H4 (cell line): ENCODE data around the gene CCDC148. TPM values are rescaled to one million over a fixed set of nuclear protein-coding genes. Genes with fewer than 3 reads are reported as not detected.

Source experiments
- DNase-seq: peaks from one replicate; pipeline ENCODE4 v3.0.0-alpha.2; 2015; ENCODE audit warnings: low spot score
- total RNA-seq: library from RNA; depleted of rRNA; stranded (reverse); fragments of >200 nt; shearing (Covaris generic); gene quantifications from 2 replicates; pipeline ENCODE4 v1.2.3, GENCODE V29; 2014

The CCDC148 gene
- total RNA-seq, 1 experiment from 2014 or later, result 0.52 TPM

DNA sequence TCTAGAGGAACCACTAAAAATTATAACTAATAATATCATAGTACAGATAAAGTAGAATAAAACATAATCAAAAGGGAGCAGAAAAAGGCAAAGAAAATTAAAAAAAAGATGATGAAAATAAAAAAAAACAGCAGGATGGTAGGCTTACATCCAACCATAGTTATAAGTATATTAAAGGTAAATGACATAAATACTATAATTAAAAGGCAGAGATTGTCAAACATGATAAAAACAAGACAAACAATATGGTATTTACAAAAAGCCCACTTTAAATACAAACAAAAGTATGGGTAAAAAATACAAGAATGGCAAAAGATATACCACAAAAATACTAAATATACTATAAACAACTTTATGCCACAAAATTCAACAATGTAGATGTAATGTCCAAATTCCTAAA lies 24.4 kb downstream of the CCDC148 start:
- DNase-seq, result no peak

DNA sequence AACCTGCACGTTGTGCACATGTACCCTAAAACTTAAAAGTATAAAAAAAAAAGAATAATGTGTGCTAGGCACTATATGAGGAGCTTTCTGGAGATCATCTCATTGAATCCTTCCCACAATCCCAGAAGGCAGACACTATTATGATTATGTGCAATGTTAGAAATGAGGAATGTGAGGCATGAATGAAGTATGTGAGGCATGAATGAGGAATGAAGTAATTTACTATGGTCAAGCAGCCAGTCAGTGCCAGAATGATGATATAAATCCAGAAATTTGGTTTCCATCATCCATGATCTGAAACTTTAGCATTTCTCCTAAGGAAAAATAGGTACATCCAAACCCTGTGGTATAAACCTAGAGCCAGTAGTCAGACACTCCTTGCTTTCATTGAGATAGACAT lies 42.0 kb downstream of the CCDC148 start:
- DNase-seq, result no peak

DNA sequence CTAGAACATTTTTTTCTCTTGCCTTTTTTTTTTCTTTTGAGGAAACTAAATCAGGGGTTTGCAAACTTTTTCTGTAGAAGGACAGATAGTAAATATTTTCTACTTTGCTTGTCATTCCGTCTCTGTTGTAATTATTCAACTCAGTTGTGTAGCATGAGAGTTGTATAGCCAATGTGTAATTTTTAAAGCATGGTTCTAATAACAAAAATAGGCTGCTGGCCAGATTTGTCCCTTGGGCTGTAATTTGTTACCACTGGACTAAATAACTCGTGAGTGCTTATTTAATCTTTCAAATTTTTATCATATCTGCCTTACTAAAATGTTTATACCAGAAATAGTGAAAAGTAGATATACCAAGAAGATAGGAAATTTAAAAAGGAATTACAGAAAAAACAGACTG lies 43.0 kb downstream of the CCDC148 start:
- DNase-seq, result no peak

DNA sequence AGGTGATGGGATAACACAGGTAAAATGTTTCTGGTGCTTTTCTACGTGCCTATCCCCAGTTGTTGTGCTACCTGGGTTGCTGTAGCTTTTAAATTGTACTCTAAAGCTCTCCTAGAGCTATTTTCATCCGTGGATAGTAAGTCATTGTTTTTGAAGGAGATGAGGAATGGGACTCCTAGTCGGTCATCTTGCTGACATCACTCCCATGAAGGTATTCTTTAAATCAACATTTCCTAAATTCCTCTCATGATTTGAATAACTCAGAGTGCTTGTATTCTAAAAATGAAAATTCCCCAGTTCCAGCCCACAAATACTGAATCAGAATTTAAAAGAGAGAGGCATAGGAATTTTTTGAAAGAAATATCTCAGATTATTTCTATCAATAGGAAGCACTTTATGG lies 44.3 kb downstream of the CCDC148 start:
- no peak for DNase-seq

DNA sequence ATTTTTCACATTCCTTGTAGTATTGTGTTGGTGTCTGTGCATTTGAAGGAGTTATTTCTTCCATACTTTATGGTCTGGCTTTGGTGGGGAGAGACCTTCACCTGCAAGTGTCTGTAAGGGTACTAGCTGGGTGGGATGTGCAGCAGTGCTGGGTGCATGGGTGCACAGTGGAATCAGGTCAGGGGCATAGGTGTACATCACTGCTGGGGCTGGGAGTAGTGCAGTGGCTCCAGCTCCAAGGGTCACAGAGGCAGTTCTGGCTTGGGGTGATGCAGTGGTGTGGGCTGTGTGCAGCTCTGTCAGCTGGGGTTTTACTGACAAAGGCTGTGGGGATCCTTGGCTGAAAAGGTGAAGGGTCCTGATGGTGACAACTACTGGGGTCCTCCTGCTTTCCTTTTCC lies 44.8 kb downstream of the CCDC148 start:
- no peak for DNase-seq

DNA sequence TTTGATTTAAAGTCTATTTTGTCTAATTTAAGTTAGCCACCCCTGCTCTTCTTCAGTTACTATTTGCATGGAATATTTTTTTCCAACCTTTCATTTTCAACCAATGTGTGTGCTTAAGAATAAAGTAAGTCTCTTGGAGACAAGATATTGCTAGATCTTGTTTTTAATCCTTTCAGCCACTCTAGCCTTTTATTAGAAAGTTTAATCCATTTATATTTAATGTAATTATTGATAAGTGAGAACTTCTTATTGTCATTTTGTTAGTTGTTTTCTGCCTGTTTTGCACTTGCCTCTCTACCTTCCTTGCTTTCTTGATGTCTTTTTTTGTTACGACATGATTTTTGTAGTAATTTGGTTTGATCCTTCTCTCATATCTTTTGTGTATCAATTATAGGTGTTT lies 46.4 kb downstream of the CCDC148 start:
- no peak for DNase-seq

DNA sequence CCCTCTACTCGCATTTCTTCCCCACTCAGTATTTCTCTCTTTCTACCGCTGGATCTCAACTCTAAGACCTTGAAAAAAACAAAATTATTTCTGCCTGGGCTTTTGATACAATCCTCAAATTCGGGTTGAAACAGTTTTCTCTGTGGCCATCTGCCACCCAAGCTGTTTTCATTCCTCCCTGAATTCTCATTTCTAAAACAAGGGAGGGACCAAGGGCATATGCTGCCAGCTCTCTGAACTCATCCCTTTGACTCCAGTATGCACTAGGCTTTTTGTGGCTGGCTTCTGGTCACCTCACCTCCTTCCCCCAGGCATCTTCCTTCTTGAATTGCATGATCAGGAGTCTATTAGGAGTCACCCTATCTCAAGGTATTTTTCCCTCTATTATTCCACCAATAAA lies 49.5 kb downstream of the CCDC148 start:
- no peak for DNase-seq

DNA sequence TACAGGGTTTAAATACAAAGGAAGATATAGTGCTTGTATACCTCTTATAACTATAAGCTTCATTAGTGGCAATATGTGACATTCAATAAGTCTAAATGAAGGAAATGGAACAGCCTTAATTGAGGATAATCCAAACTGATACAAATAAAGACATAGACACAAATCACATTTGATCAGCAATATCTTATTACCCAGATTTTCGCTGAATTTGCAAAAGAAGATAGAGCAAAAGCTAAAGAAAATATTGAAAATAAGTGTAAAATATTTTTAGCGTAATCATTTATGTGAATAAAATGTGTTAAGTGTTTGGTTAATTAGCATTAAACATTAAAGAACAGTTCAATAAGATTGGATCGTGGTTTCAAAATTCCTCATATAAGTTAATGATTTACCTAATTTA lies 51.2 kb downstream of the CCDC148 start:
- DNase-seq, result no peak

DNA sequence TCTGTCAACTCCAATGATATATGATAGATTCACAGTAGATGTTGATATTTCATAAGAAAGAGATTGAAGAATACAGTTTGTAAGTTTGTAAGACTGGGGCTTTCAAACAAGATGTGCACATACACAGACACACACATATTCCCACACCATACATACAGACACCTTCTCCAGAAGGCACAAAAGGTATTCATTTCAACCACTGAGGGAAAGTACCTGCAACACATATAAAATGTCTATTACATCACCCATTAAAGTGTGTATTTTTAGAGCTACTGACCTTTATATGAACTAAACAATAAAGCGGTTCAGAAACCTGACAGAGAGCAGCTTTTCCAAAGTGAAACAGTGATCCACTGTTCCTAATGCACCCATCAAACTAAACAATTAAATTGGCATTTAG lies 53.3 kb downstream of the CCDC148 start:
- no peak for DNase-seq

DNA sequence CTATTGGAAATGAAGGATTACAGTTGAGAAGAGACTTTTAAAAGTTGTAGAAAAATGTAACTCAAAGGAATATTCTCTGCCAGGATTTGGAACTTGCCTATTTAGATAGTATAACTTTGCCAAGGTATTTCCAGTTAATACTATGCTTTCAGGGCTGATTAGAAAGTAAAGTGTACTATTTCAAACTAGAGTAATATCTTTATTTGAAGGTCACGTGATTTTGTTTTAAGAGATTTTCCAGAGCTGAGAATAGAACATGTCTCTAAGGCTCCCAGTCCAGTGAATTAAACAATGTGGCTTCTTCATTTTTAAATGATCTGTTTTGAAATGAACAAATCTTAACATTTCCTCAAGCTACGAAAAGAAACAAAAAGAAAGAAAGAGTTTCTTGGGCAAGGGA lies 53.9 kb downstream of the CCDC148 start:
- no peak for DNase-seq

DNA sequence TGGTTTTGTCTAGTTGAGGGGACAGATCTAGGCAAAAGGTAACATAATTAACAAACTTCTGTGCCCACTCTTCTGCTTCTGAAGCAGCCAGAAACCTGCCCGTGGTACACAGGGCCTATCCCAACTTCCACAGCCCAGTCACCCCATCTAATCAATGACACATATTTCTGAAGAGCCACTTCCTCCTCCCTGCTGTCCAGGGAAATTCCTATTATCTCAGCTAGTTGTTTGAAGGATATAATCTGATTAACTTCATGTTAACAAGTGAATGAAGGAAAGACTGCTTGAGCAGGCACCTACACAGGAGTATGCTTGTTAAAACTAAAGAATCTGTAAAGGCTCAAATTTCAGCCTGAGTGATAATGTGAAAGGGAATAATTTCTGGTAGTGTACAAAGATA lies 61.4 kb downstream of the CCDC148 start:
- no peak for DNase-seq

DNA sequence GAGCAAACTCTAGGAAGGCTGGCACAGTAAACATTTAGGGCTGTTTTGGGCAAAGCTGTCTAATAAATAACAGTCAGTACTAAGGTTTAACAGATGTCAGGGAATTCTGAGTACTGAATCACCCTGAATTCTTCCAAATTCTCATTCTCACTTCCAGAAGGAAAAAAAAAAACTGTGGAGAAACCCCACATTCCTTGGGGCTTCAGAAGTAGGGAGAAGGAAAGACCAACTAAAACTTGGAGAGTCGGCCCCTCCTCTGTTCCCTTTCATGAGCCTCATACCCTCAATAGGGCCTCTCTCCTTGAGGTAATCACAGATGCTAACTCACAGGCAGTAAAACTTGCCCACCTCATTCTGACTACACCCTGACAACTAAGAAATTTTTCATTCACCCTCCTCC lies 62.1 kb downstream of the CCDC148 start:
- no peak for DNase-seq

DNA sequence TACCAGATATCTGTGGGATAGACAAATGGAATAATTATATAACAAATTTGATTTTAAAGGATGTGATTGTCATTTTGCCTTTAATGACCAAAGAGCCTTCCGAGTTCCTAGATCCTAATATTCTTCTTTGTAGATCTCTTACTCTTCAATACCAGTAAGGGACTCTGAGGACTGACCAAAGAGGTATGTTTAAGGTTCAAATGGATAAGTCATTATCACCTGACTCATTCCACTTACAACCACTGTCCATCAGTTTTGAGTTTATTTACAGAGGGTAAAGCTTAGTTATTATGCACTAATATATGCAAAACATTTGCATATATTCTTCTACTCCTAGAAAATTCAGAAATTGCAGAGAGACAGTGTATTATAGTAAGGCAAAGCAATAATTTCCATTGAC lies 62.7 kb downstream of the CCDC148 start:
- no peak for DNase-seq

DNA sequence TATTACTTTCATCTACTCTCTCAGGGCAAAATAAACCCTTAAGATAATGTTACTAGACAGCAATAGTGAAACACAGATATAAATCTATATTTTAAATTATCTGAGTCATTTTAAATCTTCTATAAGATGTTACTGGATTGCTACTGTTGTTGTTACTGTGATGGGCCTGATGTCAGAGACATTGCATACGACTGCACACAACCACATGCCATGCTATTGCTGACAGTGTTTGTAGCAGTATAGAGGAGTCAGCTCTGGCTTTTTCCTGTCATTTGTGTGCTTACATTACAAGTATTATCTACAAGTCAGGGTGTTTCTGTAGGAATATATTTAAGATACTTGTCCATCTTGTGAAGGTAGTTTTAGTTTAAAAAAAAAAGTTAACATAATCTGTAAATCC lies 63.9 kb downstream of the CCDC148 start:
- DNase-seq, result no peak

DNA sequence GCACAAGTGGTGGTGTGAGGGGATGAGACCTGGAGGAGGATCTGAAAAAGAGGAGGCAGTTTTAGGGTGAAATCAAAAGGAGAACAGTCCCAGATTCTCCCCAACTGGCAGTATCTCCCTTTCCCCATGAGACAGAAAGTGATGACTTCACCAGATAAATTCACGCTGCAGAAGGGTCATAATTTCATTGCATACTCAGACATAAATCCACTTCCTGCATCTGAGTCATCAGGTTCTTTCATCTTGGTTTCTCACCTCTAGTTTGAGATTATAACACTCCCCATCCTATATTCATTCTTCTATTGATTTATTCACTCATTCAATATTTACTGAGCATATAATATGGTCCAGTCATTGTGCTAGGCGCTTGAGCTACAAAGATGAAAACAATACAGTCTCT lies 64.7 kb downstream of the CCDC148 start:
- DNase-seq, result no peak

DNA sequence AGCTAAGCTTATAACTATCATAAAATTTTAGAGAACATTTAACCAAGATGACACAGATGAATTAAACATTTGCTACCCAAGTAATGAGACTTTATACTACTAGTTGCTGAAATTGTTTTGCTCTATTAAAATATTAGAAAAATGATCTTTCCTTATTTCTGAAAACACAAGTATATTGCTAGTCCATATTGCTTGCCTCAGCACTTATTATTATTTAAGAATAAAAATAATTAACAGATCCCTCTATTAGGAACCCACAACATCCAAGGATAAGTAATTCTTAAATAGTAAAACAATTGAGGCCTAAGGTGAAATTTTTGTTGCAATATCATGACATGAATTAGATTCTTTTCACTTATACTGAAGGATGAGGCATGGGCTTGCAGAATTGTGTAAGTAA lies 65.2 kb downstream of the CCDC148 start:
- no peak for DNase-seq

DNA sequence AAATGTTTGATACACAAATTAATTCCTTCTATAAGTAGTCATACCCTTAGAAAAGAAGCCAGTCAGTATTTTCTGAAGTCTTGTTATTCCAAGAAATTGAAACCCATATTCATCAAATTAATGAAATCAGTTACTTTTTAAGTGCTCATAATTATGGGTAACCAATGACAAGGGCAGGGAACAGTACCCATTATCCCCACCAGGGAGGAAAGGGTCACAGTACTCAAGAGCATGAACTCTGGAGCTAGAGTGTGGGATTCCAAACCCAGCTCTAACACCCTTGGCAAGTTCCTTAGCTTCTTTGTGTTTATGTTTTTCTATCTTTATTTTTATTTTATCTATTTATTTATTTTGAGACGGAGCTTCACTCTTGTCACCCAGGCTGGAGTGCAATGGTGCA lies 68.4 kb downstream of the CCDC148 start:
- DNase-seq, result no peak

DNA sequence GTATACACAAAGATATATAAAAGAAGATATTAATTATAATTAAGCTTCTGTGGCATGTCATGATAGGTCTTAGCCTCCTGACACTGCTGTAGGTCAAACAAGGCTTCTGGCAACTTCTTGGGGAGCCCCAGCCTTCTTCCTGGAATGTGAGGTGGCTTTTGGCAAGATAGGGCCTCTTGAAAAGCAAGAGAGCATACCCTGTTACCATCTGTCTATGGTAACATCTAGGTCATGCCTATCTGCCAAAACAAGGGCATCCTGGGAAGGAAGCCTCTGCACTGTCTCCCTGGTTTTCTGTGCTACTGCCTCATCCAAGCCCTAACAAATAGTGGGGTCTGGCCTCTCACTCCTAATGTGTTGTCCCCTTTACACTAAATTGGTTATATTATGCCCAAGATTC lies 70.9 kb downstream of the CCDC148 start:
- DNase-seq, result no peak

DNA sequence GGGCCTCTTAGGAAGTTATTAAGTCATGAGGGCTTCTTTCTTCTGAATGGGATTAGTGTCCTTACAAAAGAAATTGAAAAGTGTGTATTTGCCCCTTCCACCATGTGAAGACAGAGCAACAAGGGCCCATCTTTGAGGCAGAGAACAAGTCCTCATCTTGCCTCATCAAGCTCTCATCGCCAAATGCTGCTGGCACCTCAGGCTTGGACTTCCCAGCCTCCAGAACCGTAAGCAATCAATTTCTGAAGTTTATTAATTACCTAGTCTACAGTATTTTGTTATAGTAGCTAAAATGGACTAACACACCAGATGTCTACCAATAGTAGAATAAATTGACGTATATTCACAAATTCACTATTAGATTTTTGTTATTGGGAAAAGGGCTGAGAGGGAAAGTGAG lies 74.6 kb downstream of the CCDC148 start:
- no peak for DNase-seq

DNA sequence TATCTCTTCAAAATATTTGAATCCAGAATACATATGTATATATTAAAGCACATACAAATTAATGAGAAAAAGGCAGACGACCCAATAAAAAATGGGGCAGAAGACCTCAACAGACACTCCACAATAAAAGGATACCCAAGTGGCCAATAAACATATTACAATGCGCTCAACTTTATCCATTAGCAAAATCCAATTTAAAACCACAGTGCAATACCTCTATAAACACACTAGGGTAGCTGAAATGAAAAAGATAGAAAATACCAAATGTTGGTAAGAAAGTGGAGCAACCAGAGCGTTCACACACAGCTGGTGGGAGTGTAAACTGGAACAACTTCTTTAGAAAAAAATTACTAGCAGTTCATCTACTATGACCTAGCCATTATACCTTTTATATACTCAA lies 75.3 kb downstream of the CCDC148 start:
- DNase-seq, result no peak

DNA sequence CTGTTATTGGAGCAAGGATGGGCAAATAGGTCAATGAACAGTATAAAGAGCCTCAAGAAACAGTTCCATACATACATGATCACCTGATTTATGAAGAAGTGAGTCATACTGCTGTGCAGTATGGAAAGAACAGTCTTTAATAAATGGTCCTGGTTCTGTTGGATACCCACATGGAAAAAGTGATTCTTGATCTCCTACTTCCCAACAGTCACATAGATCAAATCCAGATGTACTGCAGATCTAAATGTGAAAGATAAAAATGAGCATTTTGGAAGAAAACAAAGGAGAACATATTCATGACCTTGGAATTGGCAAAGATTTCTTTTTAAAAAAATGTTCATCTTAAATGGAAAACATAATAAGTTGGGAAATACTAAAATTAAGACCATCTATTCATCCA lies 75.8 kb downstream of the CCDC148 start:
- DNase-seq, result no peak

DNA sequence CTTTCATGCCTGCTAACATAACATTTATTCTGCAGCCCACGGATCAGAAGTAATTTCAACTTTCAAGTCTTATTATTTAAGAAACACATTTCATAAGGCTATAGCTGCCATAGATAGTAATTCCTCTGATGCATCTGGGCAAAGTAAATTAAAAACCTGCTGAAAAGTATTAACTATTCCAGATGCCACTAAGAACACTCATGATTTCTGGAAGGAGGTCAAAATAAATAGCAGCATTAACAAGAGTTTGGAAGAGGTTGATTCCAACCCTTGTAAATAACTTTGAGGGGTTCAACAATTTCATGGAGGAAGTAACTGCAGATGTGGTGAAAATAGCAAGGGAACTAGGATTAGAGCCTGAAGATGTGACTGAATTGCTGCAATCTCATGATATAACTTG lies 77.6 kb downstream of the CCDC148 start:
- no peak for DNase-seq

DNA sequence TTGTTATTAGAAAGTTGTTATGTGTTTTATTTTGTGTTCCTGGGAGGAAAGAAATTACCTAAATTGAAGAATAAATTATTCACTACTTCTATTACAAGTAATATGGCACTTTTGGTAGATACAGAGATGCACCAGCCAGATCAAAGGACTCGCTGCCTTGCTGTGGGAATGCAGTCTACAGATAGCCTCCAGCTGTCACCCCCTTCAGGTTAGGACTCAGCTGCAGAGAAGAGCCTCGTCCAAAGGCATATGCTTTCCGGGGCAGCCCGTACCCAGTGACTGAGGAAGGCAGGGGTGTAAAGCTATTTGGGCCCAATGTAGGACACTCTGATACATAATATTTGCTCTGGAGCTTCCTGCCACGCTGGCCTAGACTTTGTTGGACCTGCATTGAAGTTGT lies 90.2 kb downstream of the CCDC148 start:
- DNase-seq, result no peak

DNA sequence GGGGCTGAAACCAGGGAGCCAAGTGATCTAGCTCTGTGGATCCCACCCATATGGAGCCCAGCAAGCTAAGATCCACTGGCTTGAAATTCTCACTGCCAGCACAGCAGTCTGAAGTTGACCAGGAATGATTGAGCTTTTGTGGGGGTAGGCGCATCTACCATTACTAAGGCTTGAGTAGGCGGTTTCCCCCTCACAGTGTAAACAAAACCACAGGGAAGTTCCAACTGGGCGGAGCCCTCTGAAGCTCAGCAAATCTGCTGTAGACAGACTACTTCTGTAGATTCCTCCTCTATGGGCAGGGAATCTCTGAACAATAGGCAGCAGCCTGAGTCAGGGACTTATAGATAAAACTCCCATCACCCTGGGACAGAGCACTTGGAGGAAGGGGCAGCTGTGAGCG lies 96.7 kb downstream of the CCDC148 start:
- peak; percentile 38 for DNase-seq

DNA sequence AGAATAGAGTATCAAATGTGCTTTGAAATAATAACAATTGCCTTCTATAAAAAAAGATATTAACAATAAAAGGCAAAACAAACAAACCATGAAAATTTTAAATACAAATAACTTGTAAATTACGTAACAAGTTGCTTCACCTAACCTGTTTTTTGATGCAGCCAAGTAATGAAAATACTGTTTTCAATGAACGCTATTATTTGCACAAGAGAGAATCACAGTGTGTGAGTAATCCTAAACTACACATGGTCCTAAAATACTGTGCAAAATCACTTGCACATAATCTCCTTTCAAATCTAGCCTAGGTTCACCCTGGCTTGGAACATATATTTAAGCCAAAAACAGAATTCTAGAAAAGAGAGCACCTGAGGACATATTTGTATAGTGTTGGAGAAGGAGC lies 98.9 kb downstream of the CCDC148 start:
- DNase-seq, result no peak
